HCT116 (cell line): Measurements from ENCODE around the gene TOLLIP. TPM values are rescaled to one million over a fixed set of nuclear protein-coding genes. Genes with fewer than 3 reads are reported as not detected.

Source experiments
- ATAC-seq: fragments of 200-7000 bp; cut with Tn5 transposase; 2 replicates; pipeline ENCODE4 v1.9.1; 2020; ENCODE audit warnings: mild to moderate bottlenecking, moderate library complexity
- BruUV-seq: library from RNA; stranded (reverse); fragments of 400-500 nt; replicated peaks from 2 replicates; lab custom pipeline; 2021; lab: Mats Ljungman, UMichigan
- CTCF ChIA-PET: fragments of 300-600 bp; sonication (Branson Sonifier 250); formaldehyde crosslinking; loops from one replicate; lab custom pipeline; 2021; ENCODE audit warnings: antibody characterized with exemption; lab: Charles Lee
- POLR2A ChIA-PET: fragments of 300-600, 350-600 bp; sonication (Branson Sonifier 250); formaldehyde crosslinking; loops from one replicate; lab custom pipeline; 2021; ENCODE audit warnings: antibody characterized with exemption; lab: Charles Lee
- RAD21 ChIA-PET, 2 experiments: fragments of 300-600 bp; sonication (Branson Sonifier 250); formaldehyde crosslinking; loops; one replicate each; lab custom pipeline; 2023; ENCODE audit warnings: low total read pairs in 2 of 2; ENCODE audit not compliant: uncharacterized antibody in 2 of 2, unreplicated experiment in 2 of 2, low non-redundant PET in 1 of 2; lab: Charles Lee
- DNase-seq: peaks from one replicate; pipeline ENCODE4 v3.0.0-alpha.2; 2010; ENCODE audit warnings: low read depth, low spot score
- H2AFZ ChIP-seq: fragments of 200-600 bp; shearing (Covaris generic), sonication (generic); 2 replicates; pipeline ENCODE4 v1.6.1; 2017; ENCODE audit warnings: low read depth, mixed run types, mixed read lengths, antibody characterized with exemption, low read length; ENCODE audit not compliant: poor library complexity, severe bottlenecking
- H3K27ac ChIP-seq: 2 replicates; pipeline ENCODE4 v1.5.1; 2012; ENCODE audit warnings: low read depth, low read length
- H3K27me3 ChIP-seq: fragments of 200-600 bp; sonication (generic); 2 replicates; pipeline ENCODE4 v1.6.1; 2016; ENCODE audit warnings: mixed run types, low read length, mixed read lengths; ENCODE audit not compliant: insufficient read depth
- H3K36me3 ChIP-seq, 2 experiments: fragments of 200-500 bp in 1 of 2; fragments of 200-600 bp in 1 of 2; sonication (Bioruptor generic) in 1 of 2; sonication (generic) in 1 of 2; 2 replicates each; pipeline versions ENCODE4 v1.5.1 to v1.6.1; 2014 to 2016; ENCODE audit warnings: low read length in 2 of 2, inconsistent platforms in 1 of 2, mixed read lengths in 1 of 2, mixed run types in 1 of 2; ENCODE audit not compliant: insufficient read depth in 2 of 2, control insufficient read depth in 1 of 2
- H3K4me1 ChIP-seq, 2 experiments: fragments of 200-600 bp in 1 of 2; sonication (generic) in 1 of 2; 2 replicates each; pipeline versions ENCODE4 v1.5.1 to v1.6.1; 2012 to 2017; ENCODE audit warnings: low read length in 2 of 2, inconsistent platforms in 1 of 2, mild to moderate bottlenecking in 1 of 2, mixed read lengths in 1 of 2, mixed run types in 1 of 2, moderate library complexity in 1 of 2; ENCODE audit not compliant: insufficient read depth in 2 of 2, control insufficient read depth in 1 of 2
- H3K4me2 ChIP-seq: fragments of 200-600 bp; sonication (generic); 2 replicates; pipeline ENCODE4 v1.6.1; 2017; ENCODE audit warnings: mixed run types, low read length, mixed read lengths
- H3K4me3 ChIP-seq, 2 experiments: fragments of 200-600 bp in 1 of 2; sonication (generic) in 1 of 2; replicated peaks in 1 of 2; 2 replicates each; pipeline ENCODE4 v1.5.1; 2011 to 2016; ENCODE audit warnings: low read length in 2 of 2, control low read depth in 1 of 2, low read depth in 1 of 2, mild to moderate bottlenecking in 1 of 2, mixed read lengths in 1 of 2, mixed run types in 1 of 2
- H3K79me2 ChIP-seq: fragments of 200-600 bp; sonication (generic); 2 replicates; pipeline ENCODE4 v1.6.1; 2017; ENCODE audit warnings: mild to moderate bottlenecking, mixed run types, low read length, moderate library complexity, mixed read lengths; ENCODE audit not compliant: insufficient read depth
- H3K9ac ChIP-seq: fragments of 200-600 bp; sonication (generic); 2 replicates; pipeline ENCODE4 v1.6.1; 2016; ENCODE audit warnings: low read length, mixed read lengths
- H3K9me2 ChIP-seq: fragments of 200-600 bp; sonication (generic), shearing (Covaris generic); 2 replicates; pipeline ENCODE4 v1.6.1; 2017; ENCODE audit warnings: mixed run types, mild to moderate bottlenecking, moderate library complexity; ENCODE audit not compliant: insufficient read depth
- H3K9me3 ChIP-seq, 2 experiments: fragments of 200-500 bp in 1 of 2; fragments of 200-600 bp in 1 of 2; sonication (Bioruptor generic) in 1 of 2; sonication (generic) in 1 of 2; 2 replicates each; pipeline ENCODE4 v1.6.1; 2014 to 2017; ENCODE audit warnings: low read length in 2 of 2, mixed read lengths in 2 of 2, inconsistent platforms in 1 of 2, low read depth in 1 of 2, mild to moderate bottlenecking in 1 of 2, mixed run types in 1 of 2, moderate library complexity in 1 of 2; ENCODE audit not compliant: control insufficient read depth in 1 of 2, insufficient read depth in 1 of 2
- H4K20me1 ChIP-seq: fragments of 200-600 bp; sonication (generic), shearing (Covaris generic); 2 replicates; pipeline ENCODE4 v1.6.1; 2017; ENCODE audit warnings: mixed run types, mild to moderate bottlenecking, moderate library complexity; ENCODE audit not compliant: insufficient read depth
- CTCF ChIP-seq, 3 experiments: fragments of 200-600 bp in 1 of 3; sonication (generic) in 1 of 3; IDR thresholded peaks in 2 of 3; conservative IDR thresholded peaks in 1 of 3; 2 replicates each; pipeline ENCODE4 v1.5.1; 2012 to 2017; ENCODE audit warnings: low read depth in 2 of 3, low read length in 2 of 3, antibody characterized with exemption in 1 of 3, borderline replicate concordance in 1 of 3, control low read depth in 1 of 3, mild to moderate bottlenecking in 1 of 3, mixed read lengths in 1 of 3, mixed run types in 1 of 3, moderate library complexity in 1 of 3; ENCODE audit not compliant: insufficient read depth in 1 of 3
- SP1 ChIP-seq: IDR thresholded peaks from 2 replicates; pipeline ENCODE4 v1.6.1; 2012; ENCODE audit warnings: low read depth
- YY1 ChIP-seq: IDR thresholded peaks from 2 replicates; pipeline ENCODE4 v1.6.1; 2011; ENCODE audit warnings: low read length, low read depth, moderate library complexity, mild to moderate bottlenecking; ENCODE audit not compliant: insufficient replicate concordance; ENCODE audit errors: extremely low read depth
- ZNF274 ChIP-seq: fragments of 200-500 bp; sonication (Bioruptor generic); IDR thresholded peaks from 2 replicates; pipeline ENCODE4 v1.6.1; 2014; ENCODE audit warnings: mild to moderate bottlenecking, low read depth, low read length, inconsistent platforms
- intact Hi-C: fragments of 100-400 bp; cut with micrococcal nuclease; formaldehyde crosslinking; loops from 2 replicates; pipeline ENCODE4 v1.10.0; 2022
- total RNA-seq: library from RNA; stranded (reverse); gene quantifications from one replicate; pipeline ENCODE4 v1.2.1, GENCODE V29; 2021; ENCODE audit not compliant: unreplicated experiment

Gene TOLLIP
- total RNA-seq, 1 experiment from 2014 or later: 28.5 TPM

- Histone ChIP-seq H3K27ac (no peak overlapping the region), H4K20me1 (no peaks in the 10 kb centered on the region), H3K9me2 (no peaks in the 10 kb centered on the region), H3K36me3 (no peaks in the 10 kb centered on the region), H2AFZ (no peak overlapping the region), H3K27me3 (no peaks in the 10 kb centered on the region), H3K9me3 (peaks cover 0 to 17% of the 10 kb centered on the region in 2 experiments; a peak in 2 of 4 replicates), H3K4me2 (no peak overlapping the region), H3K4me1 (no peaks in the 10 kb centered on the region), H3K4me3 (no peak overlapping the region), H3K79me2 (no peaks in the 10 kb centered on the region), H3K9ac (no peak overlapping the region)
- CTCF ChIA-PET: no interaction called here
- RAD21 ChIA-PET: no interaction called here
- intact Hi-C loops: no loop called here
- no peak for TF ChIP-seq YY1
- TF ChIP-seq CTCF (IDR thresholded peaks at IDR 0.05 in 2 of 3, conservative IDR thresholded peaks at IDR 0.05 in 1 of 3; ENCODE audit: borderline replicate concordance in 1 of 3, insufficient read depth in 1 of 3, low read depth in 2 of 3, low read length in 2 of 3): no peak
- TF ChIP-seq SP1: no peak
- ATAC-seq (no peak), DNase-seq (no peak)
- POLR2A ChIA-PET: no interaction called here
- BruUV-seq: no TSS peak
Observed at GRCh38 chr11:1327064-1327460, 17.6 kb upstream of the TOLLIP start.

- CTCF ChIA-PET: no interaction called here
- no peaks in the 10 kb centered on the region for H3K79me2 ChIP-seq
- no TSS peak for BruUV-seq
- no peak overlapping the region for H3K4me2 ChIP-seq
- H2AFZ ChIP-seq: no peak overlapping the region
- no peak for ATAC-seq
- H3K27ac ChIP-seq: no peak overlapping the region
- peaks cover 0 to 17% of the 10 kb centered on the region in 2 experiments; a peak in 2 of 4 replicates for H3K9me3 ChIP-seq
- TF ChIP-seq ZNF274 (no peak), CTCF (IDR thresholded peaks at IDR 0.05 in 2 of 3, conservative IDR thresholded peaks at IDR 0.05 in 1 of 3; ENCODE audit: borderline replicate concordance in 1 of 3, insufficient read depth in 1 of 3, low read depth in 2 of 3, low read length in 2 of 3) (no peak)
- H3K9me2 ChIP-seq: no peaks in the 10 kb centered on the region
- no peaks in the 10 kb centered on the region for H3K4me1 ChIP-seq
- no peaks in the 10 kb centered on the region for H3K27me3 ChIP-seq
- intact Hi-C loops: no loop called here
- POLR2A ChIA-PET: no interaction called here
- DNase-seq: no peak
- no peak overlapping the region for H3K4me3 ChIP-seq
- RAD21 ChIA-PET: no interaction called here
- no peaks in the 10 kb centered on the region for H3K36me3 ChIP-seq
- no peaks in the 10 kb centered on the region for H4K20me1 ChIP-seq
- H3K9ac ChIP-seq: no peak overlapping the region
Observed at GRCh38 chr11:1326435-1327063, 17.1 kb upstream of the TOLLIP start.
